ENCODE results near the gene FAM9C. TPM values are rescaled to one million over a fixed set of nuclear protein-coding genes. Genes with fewer than 3 reads are reported as not detected.
A peak's percentile ranks its signal among the peaks of the same experiment; 100 is the strongest.

The FAM9C gene
- total RNA-seq, 1 donor from 2014 or later = 0.34 TPM

DNA sequence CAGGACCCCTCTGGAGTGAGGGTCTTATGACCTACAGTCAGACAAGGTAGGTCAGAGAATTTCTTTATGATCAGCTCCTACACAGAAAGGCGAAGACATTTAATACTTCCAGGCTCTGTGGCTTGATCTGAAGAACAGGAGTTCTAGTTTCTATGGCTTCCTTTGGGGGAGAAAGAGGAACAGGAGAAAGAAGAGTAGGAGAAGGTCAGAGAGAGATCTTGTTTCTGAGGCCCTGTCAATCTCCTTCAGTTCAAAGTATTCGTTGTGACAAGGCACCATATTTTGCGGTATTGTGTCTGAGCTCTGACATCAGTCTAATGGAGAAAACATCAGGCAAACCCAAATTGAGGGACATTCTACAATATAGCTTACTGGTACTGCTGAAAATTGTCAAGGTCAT is 52.8 kb downstream of the FAM9C start:
- TF ChIP-seq, protein P1, sequence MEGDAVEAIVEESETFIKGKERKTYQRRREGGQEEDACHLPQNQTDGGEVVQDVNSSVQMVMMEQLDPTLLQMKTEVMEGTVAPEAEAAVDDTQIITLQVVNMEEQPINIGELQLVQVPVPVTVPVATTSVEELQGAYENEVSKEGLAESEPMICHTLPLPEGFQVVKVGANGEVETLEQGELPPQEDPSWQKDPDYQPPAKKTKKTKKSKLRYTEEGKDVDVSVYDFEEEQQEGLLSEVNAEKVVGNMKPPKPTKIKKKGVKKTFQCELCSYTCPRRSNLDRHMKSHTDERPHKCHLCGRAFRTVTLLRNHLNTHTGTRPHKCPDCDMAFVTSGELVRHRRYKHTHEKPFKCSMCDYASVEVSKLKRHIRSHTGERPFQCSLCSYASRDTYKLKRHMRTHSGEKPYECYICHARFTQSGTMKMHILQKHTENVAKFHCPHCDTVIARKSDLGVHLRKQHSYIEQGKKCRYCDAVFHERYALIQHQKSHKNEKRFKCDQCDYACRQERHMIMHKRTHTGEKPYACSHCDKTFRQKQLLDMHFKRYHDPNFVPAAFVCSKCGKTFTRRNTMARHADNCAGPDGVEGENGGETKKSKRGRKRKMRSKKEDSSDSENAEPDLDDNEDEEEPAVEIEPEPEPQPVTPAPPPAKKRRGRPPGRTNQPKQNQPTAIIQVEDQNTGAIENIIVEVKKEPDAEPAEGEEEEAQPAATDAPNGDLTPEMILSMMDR (IDR thresholded peaks at IDR 0.05; ENCODE audit: unreplicated experiment) = no peak
- Mint-ChIP-seq H3K4me1 (peaks cover 36% of the 10 kb centered on the region), H3K9me3 (peaks cover 31% of the 10 kb centered on the region), H3K36me3 (no peaks in the 10 kb centered on the region), H3K27ac (no peak overlapping the region), H3K4me3 (no peak overlapping the region), H3K27me3 (ENCODE audit: low read depth) (no peaks in the 10 kb centered on the region)
- no peak for DNase-seq (ENCODE audit: low spot score in 2 of 2, unreplicated experiment in 2 of 2)

DNA sequence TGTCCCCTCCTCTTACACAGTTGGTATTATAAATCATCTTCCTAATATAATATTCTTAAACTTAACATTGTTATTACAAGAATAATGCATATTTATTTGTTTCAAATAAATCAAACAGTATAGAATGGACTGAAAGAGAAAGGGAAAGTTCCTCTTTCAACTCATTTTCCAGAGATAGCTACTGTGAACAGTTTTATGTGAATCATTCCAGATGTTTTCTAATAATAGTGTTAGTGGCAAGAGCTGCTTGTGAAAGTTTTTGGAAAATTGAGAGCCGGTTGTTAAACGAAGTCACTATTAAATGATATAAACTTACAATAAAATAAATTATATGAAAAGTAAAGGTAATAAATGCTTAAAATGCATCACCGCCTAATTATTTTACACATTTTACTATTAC is 55.0 kb downstream of the FAM9C start:
- no peak for DNase-seq (ENCODE audit: low spot score in 2 of 2, unreplicated experiment in 2 of 2)
- peaks cover 30% of the 10 kb centered on the region for H3K9me3 Mint-ChIP-seq
- TF ChIP-seq, protein P1 (IDR thresholded peaks at IDR 0.05; ENCODE audit: unreplicated experiment) = no peak
- no peaks in the 10 kb centered on the region for H3K36me3 Mint-ChIP-seq
- no peaks in the 10 kb centered on the region for H3K27me3 Mint-ChIP-seq (ENCODE audit: low read depth)
- H3K4me1 Mint-ChIP-seq = peaks cover 43% of the 10 kb centered on the region
- H3K4me3 Mint-ChIP-seq = no peak overlapping the region
- no peak overlapping the region for H3K27ac Mint-ChIP-seq

DNA sequence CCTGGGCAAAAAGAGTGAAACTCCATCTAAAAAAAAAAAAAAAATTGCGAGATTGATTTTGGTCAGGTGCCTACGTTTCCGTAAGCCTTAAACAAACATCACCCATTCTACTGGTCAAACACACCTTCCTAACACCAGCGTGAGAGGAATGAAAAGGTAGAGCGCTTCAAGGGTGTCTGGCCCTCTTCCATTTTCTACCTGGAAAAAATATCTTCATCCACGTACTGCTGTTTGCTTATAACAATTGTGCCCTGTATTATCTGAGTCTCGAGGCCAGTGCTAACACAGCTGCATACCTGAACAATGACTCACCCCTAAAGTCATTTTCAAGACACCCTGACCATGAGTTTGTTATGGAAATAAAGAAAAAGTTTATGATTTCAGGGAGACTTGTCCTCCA is 55.6 kb downstream of the FAM9C start:
- Mint-ChIP-seq H3K36me3 (no peaks in the 10 kb centered on the region), H3K27me3 (ENCODE audit: low read depth) (no peaks in the 10 kb centered on the region), H3K4me3 (no peak overlapping the region), H3K9me3 (peaks cover 30% of the 10 kb centered on the region), H3K27ac (peak overlapping the region; percentile 54), H3K4me1 (peaks cover 40% of the 10 kb centered on the region)
- TF ChIP-seq, protein P1 (IDR thresholded peaks at IDR 0.05; ENCODE audit: unreplicated experiment) = no peak
- DNase-seq (ENCODE audit: low spot score in 2 of 2, unreplicated experiment in 2 of 2) = no peak

DNA sequence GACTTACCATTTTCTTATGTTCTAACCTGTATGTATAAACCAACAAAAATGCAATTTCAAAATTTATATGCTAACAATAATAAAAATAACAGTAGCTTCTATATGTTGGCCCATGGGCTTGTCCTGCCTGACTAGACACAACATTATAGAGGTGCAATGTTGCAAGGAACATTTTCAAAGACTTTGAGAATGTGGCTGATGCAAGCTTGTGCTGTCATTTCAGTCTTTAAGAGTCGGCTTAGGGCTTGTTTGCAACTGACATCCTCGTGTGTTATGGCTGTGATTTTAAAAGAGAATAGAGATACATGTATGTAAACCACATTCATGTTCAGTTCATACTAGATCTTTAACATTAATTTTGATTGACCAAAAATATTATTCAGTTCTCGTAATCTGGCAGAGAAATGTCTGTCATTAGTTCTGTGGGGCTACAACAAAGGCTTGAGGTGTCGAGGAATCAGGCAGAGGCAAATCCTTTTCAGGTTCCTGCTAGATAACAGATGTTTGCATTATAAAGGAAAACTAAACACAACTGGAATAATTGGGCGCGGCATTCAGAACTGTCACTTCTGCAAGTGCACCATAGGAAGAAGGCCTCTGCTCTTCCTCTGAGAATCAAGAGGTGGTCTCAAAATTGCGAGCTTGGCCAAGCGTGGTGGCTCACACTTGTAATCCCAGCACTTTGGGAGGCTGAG is 56.4 kb downstream of the FAM9C start:
- no peak overlapping the region for H3K4me3 Mint-ChIP-seq
- H3K4me1 Mint-ChIP-seq = peaks cover 38% of the 10 kb centered on the region
- peaks cover 36% of the 10 kb centered on the region for H3K9me3 Mint-ChIP-seq
- H3K27ac Mint-ChIP-seq = peak overlapping the region; percentile 4
- no peaks in the 10 kb centered on the region for H3K36me3 Mint-ChIP-seq
- TF ChIP-seq, protein P1 (IDR thresholded peaks at IDR 0.05; ENCODE audit: unreplicated experiment) = no peak
- DNase-seq (ENCODE audit: low spot score in 2 of 2, unreplicated experiment in 2 of 2) = no peak
- H3K27me3 Mint-ChIP-seq (ENCODE audit: low read depth) = no peaks in the 10 kb centered on the region

DNA sequence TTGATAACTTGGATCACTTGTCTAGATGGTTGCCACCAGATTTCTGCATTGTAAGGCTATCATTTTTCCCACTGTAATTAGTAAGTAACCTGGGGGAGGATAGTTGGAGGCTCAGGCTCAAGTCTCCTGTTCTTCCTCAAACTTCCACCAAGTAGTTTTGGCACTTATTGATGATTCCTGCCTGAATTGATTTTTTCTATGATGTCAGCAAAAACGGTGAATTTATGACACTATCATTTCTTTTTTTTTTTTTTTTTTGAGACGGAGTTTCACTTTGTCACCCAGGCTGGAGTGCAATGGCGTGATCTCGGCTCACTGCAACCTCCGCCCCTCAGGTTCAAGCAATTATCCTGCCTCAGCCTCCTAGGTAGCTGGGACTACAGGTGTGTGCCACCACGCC is 57.1 kb downstream of the FAM9C start:
- no peaks in the 10 kb centered on the region for H3K27me3 Mint-ChIP-seq (ENCODE audit: low read depth)
- TF ChIP-seq, protein P1 (IDR thresholded peaks at IDR 0.05; ENCODE audit: unreplicated experiment) = no peak
- peaks cover 32% of the 10 kb centered on the region for H3K4me1 Mint-ChIP-seq
- DNase-seq (ENCODE audit: low spot score in 2 of 2, unreplicated experiment in 2 of 2) = no peak
- H3K4me3 Mint-ChIP-seq = no peak overlapping the region
- H3K9me3 Mint-ChIP-seq = peaks cover 39% of the 10 kb centered on the region
- no peaks in the 10 kb centered on the region for H3K36me3 Mint-ChIP-seq
- H3K27ac Mint-ChIP-seq = no peak overlapping the region
